IPS-20b (cell line): ENCODE data around the gene AHSA1.
A peak's percentile ranks its signal among the peaks of the same experiment; 100 is the strongest.

Experiments
- H3K27ac ChIP-seq: one replicate; pipeline ENCODE4 v1.5.1; 2013; ENCODE audit warnings: low read length
- H3K27me3 ChIP-seq: 2 replicates; pipeline ENCODE4 v1.6.1; 2013; ENCODE audit warnings: mild to moderate bottlenecking, low read length, inconsistent platforms; ENCODE audit not compliant: insufficient read depth
- H3K36me3 ChIP-seq: 2 replicates; pipeline ENCODE4 v1.6.1; 2013; ENCODE audit warnings: low read depth, mild to moderate bottlenecking, inconsistent platforms, low read length, moderate library complexity; ENCODE audit not compliant: insufficient read depth
- H3K4me1 ChIP-seq: 2 replicates; pipeline ENCODE4 v1.6.1; 2013; ENCODE audit warnings: mild to moderate bottlenecking, control low read depth, inconsistent platforms, low read length, moderate library complexity; ENCODE audit not compliant: insufficient read depth
- H3K4me3 ChIP-seq: 2 replicates; pipeline ENCODE4 v1.5.1; 2013; ENCODE audit warnings: mild to moderate bottlenecking, low read length, inconsistent platforms
- H3K9ac ChIP-seq: 2 replicates; pipeline ENCODE4 v1.6.1; 2013; ENCODE audit warnings: low read depth, mild to moderate bottlenecking, inconsistent platforms, low read length, moderate library complexity
- H3K9me3 ChIP-seq: 2 replicates; pipeline ENCODE4 v1.6.1; 2013; ENCODE audit warnings: mild to moderate bottlenecking, low read depth, low read length, inconsistent platforms; ENCODE audit not compliant: insufficient read depth

Gene AHSA1

GRCh38 chr14:77442196-77442595 is 15.7 kb upstream of the AHSA1 start:
- Histone ChIP-seq H3K27me3 (no peaks in the 10 kb centered on the region), H3K36me3 (peaks cover 57% of the 10 kb centered on the region), H3K27ac (no peak overlapping the region), H3K4me3 (no peak overlapping the region), H3K9me3 (no peaks in the 10 kb centered on the region), H3K9ac (no peak overlapping the region), H3K4me1 (no peaks in the 10 kb centered on the region)

- H3K27ac ChIP-seq = no peak overlapping the region
- no peaks in the 10 kb centered on the region for H3K9me3 ChIP-seq
- peaks cover 9% of the 10 kb centered on the region; the same call in 1 of the 2 replicates for H3K4me1 ChIP-seq
- peak overlapping the region; percentile 97; the same call in 1 of the 2 replicates for H3K9ac ChIP-seq
- no peaks in the 10 kb centered on the region for H3K27me3 ChIP-seq
- peaks cover 28% of the 10 kb centered on the region for H3K36me3 ChIP-seq
- peak overlapping the region; percentile 93 for H3K4me3 ChIP-seq
Observed at GRCh38 chr14:77455966-77456640, 1.8 kb upstream of the AHSA1 start.

GRCh38 chr14:77457115-77457521 is 775 bp upstream of the AHSA1 start:
- no peaks in the 10 kb centered on the region for H3K27me3 ChIP-seq
- peak overlapping the region; percentile 42 for H3K27ac ChIP-seq
- H3K9ac ChIP-seq = peak overlapping the region; percentile 97
- peaks cover 28% of the 10 kb centered on the region for H3K36me3 ChIP-seq
- peaks cover 9% of the 10 kb centered on the region; the same call in 1 of the 2 replicates for H3K4me1 ChIP-seq
- H3K9me3 ChIP-seq = no peaks in the 10 kb centered on the region
- peak overlapping the region; percentile 93 for H3K4me3 ChIP-seq

GRCh38 chr14:77458249-77458950 is 507 bp downstream of the AHSA1 start:
- Histone ChIP-seq H3K36me3 (peaks cover 38% of the 10 kb centered on the region), H3K4me1 (peaks cover 9% of the 10 kb centered on the region; the same call in 1 of the 2 replicates), H3K27ac (peak overlapping the region; percentile 92), H3K9ac (peak overlapping the region; percentile 97), H3K27me3 (no peaks in the 10 kb centered on the region), H3K9me3 (no peaks in the 10 kb centered on the region), H3K4me3 (peak overlapping the region; percentile 93)

- no peaks in the 10 kb centered on the region for H3K9me3 ChIP-seq
- H3K4me1 ChIP-seq = peaks cover 9% of the 10 kb centered on the region; the same call in 1 of the 2 replicates
- peak overlapping the region; percentile 97; the same call in 1 of the 2 replicates for H3K9ac ChIP-seq
- H3K36me3 ChIP-seq = peaks cover 46% of the 10 kb centered on the region
- H3K27ac ChIP-seq = no peak overlapping the region
- H3K4me3 ChIP-seq = peak overlapping the region; percentile 93
- H3K27me3 ChIP-seq = no peaks in the 10 kb centered on the region
Observed at GRCh38 chr14:77459072-77459723, 1.3 kb downstream of the AHSA1 start.

- Histone ChIP-seq H3K36me3 (peaks cover 68% of the 10 kb centered on the region), H3K27me3 (no peaks in the 10 kb centered on the region), H3K27ac (no peak overlapping the region), H3K4me3 (no peak overlapping the region), H3K9me3 (no peaks in the 10 kb centered on the region), H3K9ac (no peak overlapping the region), H3K4me1 (peaks cover 13% of the 10 kb centered on the region)
Observed at GRCh38 chr14:77467801-77468200, 9.9 kb downstream of the AHSA1 start.

GRCh38 chr14:77469067-77469505 is 11.2 kb downstream of the AHSA1 start:
- Histone ChIP-seq H3K4me1 (peaks cover 13% of the 10 kb centered on the region), H3K36me3 (peaks cover 55% of the 10 kb centered on the region)

GRCh38 chr14:77469539-77469938 is 11.6 kb downstream of the AHSA1 start:
- no peaks in the 10 kb centered on the region for H3K9me3 ChIP-seq
- peaks cover 50% of the 10 kb centered on the region for H3K36me3 ChIP-seq
- H3K4me3 ChIP-seq = no peak overlapping the region
- H3K27ac ChIP-seq = no peak overlapping the region
- no peaks in the 10 kb centered on the region for H3K27me3 ChIP-seq
- H3K4me1 ChIP-seq = peaks cover 13% of the 10 kb centered on the region
- no peak overlapping the region for H3K9ac ChIP-seq

More at GRCh38 chr14:77469067-77469505, 11.2 kb downstream of the AHSA1 start:
- no peaks in the 10 kb centered on the region for H3K9me3 ChIP-seq
- H3K27me3 ChIP-seq = no peaks in the 10 kb centered on the region
- no peak overlapping the region for H3K27ac ChIP-seq
- H3K9ac ChIP-seq = no peak overlapping the region
- no peak overlapping the region for H3K4me3 ChIP-seq

- Histone ChIP-seq H3K4me3 (no peak overlapping the region), H3K27ac (no peak overlapping the region), H3K9me3 (no peaks in the 10 kb centered on the region), H3K4me1 (peaks cover 13% of the 10 kb centered on the region), H3K9ac (no peak overlapping the region), H3K27me3 (no peaks in the 10 kb centered on the region), H3K36me3 (peaks cover 42% of the 10 kb centered on the region)
Observed at GRCh38 chr14:77470224-77470870, 12.5 kb downstream of the AHSA1 start.

- Histone ChIP-seq H3K27ac (no peak overlapping the region), H3K4me3 (no peak overlapping the region), H3K4me1 (peaks cover 13% of the 10 kb centered on the region), H3K9ac (no peak overlapping the region), H3K27me3 (no peaks in the 10 kb centered on the region), H3K9me3 (no peaks in the 10 kb centered on the region), H3K36me3 (peaks cover 10% of the 10 kb centered on the region)
Observed at GRCh38 chr14:77473921-77474320, 16.0 kb downstream of the AHSA1 start.

GRCh38 chr14:77474479-77475177 is 16.7 kb downstream of the AHSA1 start:
- Histone ChIP-seq H3K9ac (no peak overlapping the region), H3K9me3 (no peaks in the 10 kb centered on the region), H3K4me1 (peaks cover 13% of the 10 kb centered on the region), H3K27ac (no peak overlapping the region), H3K4me3 (no peak overlapping the region), H3K36me3 (peaks cover 3% of the 10 kb centered on the region; the same call in 1 of the 2 replicates), H3K27me3 (no peaks in the 10 kb centered on the region)
